NCI-H146 treated with DMSO at 0.1 percent for 48 hours (cell line): ENCODE results near the gene OAS3.
"Not testable (repeated sequence)": the region's sequence is repeated elsewhere in the genome, so short reads cannot be mapped to it uniquely, and the experiment has no call there.

Experiments used
- DNase-seq: peaks from one replicate; lab custom pipeline; 2025; ENCODE audit not compliant: unreplicated experiment; lab: John Stamatoyannopoulos, UW

OAS3 gene

DNA sequence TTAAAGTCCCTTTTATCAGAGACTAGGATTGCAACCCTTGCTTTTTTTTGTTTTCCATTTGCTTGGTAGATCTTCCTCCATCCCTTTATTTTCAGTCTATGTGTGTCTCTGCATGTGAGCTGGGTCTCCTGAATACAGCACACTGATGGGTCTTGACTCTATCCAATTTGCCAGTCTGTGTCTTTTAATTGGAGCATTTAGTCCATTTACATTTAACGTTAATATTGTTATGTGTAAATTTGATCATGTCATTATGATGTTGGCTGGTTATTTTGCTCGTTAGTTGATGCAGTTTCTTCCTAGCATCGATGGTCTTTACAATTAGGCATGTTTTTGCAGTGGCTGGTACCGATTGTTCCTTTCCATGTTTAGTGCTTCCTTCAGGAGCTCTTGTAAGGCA lies 18.9 kb downstream of the OAS3 start:
- not testable (repeated sequence) for DNase-seq

DNA sequence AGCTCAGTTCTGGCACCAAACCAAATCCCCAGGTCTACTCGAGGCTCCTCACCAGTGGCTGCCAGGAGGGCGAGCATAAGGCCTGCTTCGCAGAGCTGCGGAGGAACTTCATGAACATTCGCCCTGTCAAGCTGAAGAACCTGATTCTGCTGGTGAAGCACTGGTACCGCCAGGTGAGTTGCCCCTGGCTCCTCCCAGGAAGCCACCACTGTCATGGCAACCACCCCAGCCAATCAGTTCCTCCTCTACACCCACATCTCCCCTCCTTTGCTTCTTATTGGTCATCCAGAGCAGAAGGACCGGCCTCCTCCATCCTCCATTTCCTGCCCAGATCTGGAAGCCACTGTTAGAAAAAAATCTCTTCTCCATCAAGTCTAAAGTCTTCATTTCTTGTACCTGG lies 22.8 kb downstream of the OAS3 start:
- no peak for DNase-seq

DNA sequence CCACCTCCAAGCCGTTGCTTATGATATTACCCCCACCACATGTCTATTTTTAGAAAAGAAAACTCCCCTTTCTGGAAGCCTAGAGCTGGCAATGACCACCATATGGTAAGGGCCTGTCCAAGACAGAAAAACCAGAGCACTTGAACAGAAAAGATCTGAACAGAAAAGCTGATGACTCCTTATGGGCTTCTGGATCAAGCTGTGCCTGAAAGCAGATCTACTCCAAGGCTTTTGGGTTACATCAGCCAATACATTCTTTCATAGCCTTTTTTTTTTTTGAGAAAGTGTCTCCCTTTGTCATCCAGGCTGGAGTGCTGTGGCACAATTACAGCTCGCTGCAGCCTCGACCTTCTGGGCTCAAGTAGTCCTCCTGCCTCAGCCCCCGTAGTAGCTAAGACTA lies 23.3 kb downstream of the OAS3 start:
- no peak for DNase-seq

- DNase-seq: no peak
Measured at GRCh38 chr12:112962561-112962960, 24.3 kb downstream of the OAS3 start.

DNA sequence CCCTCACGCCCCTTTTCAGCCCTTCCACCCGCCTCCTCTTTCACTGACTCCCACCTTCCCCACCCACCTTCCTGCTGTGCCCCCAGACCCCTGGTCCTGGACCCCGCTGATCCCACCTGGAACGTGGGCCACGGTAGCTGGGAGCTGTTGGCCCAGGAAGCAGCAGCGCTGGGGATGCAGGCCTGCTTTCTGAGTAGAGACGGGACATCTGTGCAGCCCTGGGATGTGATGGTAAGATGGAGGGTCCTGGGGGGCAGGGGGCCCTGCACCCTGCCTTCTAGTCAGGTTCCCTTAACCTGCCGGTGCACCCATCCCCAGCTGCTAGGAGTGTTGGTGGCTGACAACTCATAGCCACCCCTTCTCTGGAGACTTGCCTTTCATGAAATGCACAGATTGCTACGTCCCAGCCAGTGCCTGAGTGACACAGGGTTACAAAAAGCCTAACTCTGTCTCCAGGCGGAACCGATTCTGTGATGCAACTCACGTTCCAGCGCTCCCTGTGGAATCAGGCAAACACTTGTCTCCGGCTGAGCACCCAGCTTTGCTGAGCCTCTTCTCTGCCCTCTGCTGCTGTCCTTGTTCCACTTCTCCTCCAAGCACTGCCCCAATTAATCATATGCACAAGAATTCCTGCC lies 25.1 kb downstream of the OAS3 start:
- DNase-seq: no peak

GRCh38 chr12:112964067-112964670 lies 25.9 kb downstream of the OAS3 start:
- no peak for DNase-seq

- no peak for DNase-seq
Measured at GRCh38 chr12:112964915-112965314, 26.6 kb downstream of the OAS3 start.

GRCh38 chr12:112965643-112966042 lies 27.4 kb downstream of the OAS3 start:
- DNase-seq: no peak

DNA sequence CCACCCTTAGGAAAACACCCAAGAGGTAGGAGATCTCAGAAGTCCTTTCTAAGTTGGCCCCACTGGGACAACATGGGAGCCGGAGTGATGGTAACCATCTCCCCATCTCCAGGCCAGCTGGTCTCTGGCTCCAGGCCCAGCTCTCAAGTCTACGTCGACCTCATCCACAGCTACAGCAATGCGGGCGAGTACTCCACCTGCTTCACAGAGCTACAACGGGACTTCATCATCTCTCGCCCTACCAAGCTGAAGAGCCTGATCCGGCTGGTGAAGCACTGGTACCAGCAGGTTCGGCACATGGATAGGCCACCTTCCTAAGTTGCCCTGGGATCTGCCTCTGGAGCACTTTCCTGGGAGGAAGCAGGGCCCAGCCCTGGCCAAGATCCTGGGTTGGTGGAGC lies 29.0 kb downstream of the OAS3 start:
- no peak for DNase-seq

DNA sequence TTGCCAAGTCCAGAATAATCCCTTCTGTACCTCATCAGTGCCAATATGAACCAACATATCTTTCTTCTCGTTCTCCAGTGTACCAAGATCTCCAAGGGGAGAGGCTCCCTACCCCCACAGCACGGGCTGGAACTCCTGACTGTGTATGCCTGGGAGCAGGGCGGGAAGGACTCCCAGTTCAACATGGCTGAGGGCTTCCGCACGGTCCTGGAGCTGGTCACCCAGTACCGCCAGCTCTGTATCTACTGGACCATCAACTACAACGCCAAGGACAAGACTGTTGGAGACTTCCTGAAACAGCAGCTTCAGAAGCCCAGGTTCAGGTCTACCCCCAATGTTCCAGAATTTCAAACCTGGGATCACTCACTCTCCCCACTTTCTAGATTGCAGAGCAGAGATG lies 29.6 kb downstream of the OAS3 start:
- DNase-seq: no peak

- DNase-seq: no peak
Measured at GRCh38 chr12:112969547-112970306, 31.5 kb downstream of the OAS3 start.

GRCh38 chr12:112970391-112970790 lies 32.1 kb downstream of the OAS3 start:
- DNase-seq: no peak

DNA sequence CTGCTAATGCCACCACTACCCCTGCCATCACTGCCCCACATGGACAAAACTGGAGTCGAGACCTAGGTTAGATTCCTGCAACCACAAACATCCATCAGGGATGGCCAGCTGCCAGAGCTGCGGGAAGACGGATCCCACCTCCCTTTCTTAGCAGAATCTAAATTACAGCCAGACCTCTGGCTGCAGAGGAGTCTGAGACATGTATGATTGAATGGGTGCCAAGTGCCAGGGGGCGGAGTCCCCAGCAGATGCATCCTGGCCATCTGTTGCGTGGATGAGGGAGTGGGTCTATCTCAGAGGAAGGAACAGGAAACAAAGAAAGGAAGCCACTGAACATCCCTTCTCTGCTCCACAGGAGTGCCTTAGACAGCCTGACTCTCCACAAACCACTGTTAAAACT lies 33.0 kb downstream of the OAS3 start:
- no peak for DNase-seq

DNA sequence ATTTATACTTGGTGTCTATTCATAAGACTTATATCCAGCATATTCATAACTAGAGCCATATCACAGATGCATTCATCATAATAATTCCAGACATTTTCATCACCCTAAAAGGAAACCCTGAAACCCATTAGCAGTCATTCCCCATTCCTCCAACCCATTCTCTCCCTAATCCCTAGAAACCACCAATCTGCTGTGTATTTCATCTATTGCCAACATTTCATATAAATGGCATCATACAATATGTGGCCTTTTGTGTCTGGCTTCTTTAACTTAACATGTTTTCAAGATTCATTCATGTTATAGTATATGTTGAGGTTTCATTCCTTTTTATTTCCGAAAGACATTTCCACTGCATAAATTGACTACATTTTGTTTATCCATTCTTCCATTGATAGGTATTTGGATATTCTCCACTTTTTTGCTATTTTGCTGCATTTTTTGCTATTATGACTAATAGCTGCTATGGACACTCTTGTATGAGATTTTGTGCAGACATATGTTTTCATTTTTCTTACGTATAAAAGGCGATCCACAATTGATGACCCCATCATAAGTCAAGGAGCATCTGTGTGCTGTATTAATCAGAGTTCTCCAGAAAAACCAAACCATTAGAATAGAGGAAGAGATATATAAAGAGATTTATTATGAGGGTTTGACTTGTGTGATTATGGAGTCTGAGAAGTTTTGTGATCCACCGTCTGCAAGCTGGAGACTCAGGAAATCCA lies 34.9 kb downstream of the OAS3 start:
- DNase-seq: no peak

DNA sequence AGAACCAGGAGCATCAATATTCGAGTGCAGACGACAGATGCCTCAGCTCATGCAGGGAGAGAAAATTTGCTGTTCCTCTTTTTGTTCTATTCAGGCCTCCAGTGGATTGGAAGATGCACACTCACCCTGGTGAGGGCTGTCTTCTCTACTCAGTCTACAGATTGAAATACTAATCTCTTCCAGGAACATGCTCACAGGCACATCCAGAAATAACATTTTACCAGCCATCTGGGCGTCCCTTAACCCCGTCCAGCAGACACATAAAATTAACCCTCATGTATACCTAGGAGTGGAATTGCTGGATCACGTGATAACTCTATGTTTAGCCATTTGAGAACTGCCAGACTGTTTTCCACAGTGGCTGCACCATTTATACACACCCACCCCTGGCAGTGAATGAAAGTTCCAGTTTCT lies 35.6 kb downstream of the OAS3 start:
- no peak for DNase-seq

DNA sequence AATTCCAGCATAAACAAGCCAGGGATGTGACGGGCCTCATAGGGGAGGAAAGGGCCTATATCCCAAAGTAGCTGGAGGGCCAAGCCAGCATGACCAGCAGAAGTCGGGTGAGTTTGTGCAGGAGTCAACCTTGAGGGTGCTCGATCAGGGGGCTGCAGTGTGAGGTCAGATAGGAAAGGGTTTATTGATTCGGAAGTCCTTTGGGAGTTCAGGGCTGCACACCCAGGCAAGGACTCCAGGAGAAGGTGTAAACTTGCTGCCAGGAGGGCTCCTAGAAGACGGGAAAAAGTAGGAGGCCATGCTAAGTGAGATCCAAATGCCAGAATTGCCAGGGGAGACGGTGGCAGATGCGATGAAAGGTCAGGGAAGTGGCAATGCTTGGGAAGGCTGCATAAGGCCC lies 36.6 kb downstream of the OAS3 start:
- no peak for DNase-seq

GRCh38 chr12:112977139-112977538 lies 38.9 kb downstream of the OAS3 start:
- no peak for DNase-seq

GRCh38 chr12:112977641-112978040 lies 39.4 kb downstream of the OAS3 start:
- no peak for DNase-seq

DNA sequence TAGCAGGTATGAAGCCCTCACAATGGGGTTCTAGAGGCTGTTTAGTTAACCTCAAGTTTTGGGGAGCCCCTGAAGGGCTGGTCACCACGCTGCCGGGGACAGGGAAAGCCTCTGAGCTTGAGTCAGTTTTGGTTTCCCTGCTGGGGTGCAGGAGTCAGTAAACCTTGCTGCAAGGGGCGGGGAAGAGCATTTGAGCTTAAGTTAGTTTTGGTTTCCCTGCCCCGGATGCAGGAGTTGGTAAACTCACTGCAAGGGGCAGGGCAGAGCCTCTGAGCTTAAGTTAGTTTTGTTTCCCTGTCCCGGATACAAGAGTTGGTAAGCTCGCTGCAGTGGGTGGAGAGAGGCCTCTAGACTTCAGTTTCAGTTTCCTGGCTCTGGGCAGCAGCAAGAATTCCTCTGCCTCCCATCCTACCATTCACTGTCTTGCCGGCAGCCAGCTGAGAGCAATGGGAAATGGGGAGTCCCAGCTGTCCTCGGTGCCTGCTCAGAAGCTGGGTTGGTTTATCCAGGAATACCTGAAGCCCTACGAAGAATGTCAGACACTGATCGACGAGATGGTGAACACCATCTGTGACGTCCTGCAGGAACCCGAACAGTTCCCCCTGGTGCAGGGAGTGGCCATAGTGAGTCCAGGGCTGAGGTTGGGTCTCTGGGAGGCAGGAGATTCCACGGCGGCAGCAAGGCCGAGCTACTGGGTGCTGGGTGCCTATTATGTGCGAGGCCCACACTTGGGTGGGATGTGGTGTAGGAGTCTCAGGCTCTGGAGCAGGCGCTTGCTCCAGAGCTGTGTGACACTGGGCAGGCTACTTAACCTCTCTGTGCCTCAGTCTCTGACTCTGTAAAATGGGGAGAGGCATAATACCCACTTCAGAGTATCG lies 40.1 kb downstream of the OAS3 start, which contains the start of gene OAS2:
Gene OAS2, plus strand, starts transcription at position 357 of the 878 bp plus-strand sequence. Its CDS starts 90 bp downstream, at position 447.
- no peak for DNase-seq

DNA sequence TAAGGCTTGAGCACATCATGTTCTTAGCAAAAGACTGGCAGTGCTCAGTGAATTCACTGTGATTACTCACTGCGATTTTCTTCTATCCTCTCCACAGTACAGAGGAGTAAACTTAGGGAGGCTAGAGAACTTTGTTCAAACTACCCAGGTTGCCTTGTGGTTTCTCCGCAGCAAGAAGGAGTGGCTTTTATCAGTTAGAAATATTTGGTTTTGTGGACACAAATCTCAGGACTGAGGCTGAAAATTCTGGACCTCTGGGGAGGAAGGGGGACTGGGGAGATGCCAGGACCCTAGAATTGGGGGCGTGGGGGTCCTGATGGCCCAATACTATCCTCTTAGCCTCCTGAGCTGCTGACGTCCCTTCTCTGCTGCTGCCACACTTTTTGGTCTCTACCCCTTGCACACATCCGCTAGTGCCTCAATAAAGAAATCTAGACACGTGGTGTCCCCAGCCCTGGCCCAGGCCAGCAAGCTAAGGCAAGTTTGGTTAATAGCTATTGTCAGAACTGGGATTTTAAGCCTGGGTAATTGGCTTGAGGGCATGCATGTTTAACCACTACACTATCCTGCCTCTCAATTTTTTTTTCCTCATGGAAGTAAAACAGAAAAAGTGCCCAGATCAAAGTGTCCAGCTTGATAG lies 40.9 kb downstream of the OAS3 start:
- no peak for DNase-seq
